ENCODE results near the gene CFAP251. TPM values are rescaled to one million over a fixed set of nuclear protein-coding genes. Genes with fewer than 3 reads are reported as not detected.
"Not testable (repeated sequence)": the region's sequence is repeated elsewhere in the genome, so short reads cannot be mapped to it uniquely, and the experiment has no call there.

CFAP251 gene
- total RNA-seq (10 to 100 TPM in 1 of 2 donors, 1 to 10 TPM in 1; 4.4 to 12.2 TPM), polyA plus RNA-seq (ENCODE audit: insufficient read length in 2 of 2) (1 to 10 TPM; 8.0 to 8.4 TPM)
- long read RNA-seq, donor 1: 0 reads
- long read RNA-seq, donor 2: 0 reads
- long read RNA-seq, donor 3: 0 reads
- long read RNA-seq, donor 4: 0 reads

GRCh38 chr12:121917950-121918678, at the start of gene CFAP251:
Gene CFAP251 (plus strand): TSS chr12:121918592. CDS start chr12:121921306, 2,714 bp downstream.
- peak in 5 of 6 donors; percentile 73 to 98 (median 91) for DNase-seq (ENCODE audit: low read depth in 4 of 6, low spot score in 6 of 6)
- peaks cover 39% of the 10 kb centered on the region for H3K36me3 ChIP-seq (ENCODE audit: control insufficient read depth, insufficient read depth, low read length)
- no peaks in the 10 kb centered on the region for H3K27me3 ChIP-seq (ENCODE audit: control insufficient read depth, insufficient read depth, low read length)
- peak within 1 kb of the TSS; percentile 39 for H3K4me3 ChIP-seq (ENCODE audit: low read depth, low read length)
- H3K27ac ChIP-seq (ENCODE audit: low read depth, low read length): peak within 1 kb of the TSS; percentile 43
- H3K4me1 ChIP-seq (ENCODE audit: control insufficient read depth, insufficient read depth, low read length): peaks cover 19% of the 10 kb centered on the region
- 15% methylated on average over 39 of the region's 41 CpGs for WGBS (ENCODE audit: insufficient coverage)
- no peaks in the 10 kb centered on the region for H3K9me3 ChIP-seq (ENCODE audit: control insufficient read depth, insufficient read depth, low read length)

DNA sequence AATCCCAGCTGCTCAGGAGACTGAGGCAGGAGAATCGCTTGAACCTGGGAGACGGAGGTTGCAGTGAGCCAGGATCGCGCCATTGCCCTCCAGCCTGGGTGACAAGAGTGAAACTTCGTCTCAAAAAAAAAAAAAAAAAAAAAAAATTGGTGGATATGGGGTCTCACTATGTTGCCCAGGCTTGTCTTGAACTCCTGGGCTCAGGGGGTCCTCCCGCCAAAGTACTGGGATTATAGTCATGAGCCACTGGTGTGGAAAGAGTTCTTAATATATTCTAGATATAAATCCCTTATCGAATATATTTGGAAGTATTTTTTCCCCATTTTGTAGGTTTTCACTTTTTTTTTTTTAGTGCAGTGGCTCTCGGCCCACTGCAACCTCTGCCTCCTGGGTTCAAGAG, 49.2 kb upstream of the CFAP251 start:
- not testable (repeated sequence) for H3K27ac ChIP-seq (ENCODE audit: low read depth, low read length); H3K36me3 ChIP-seq (ENCODE audit: control insufficient read depth, insufficient read depth, low read length); H3K4me1 ChIP-seq (ENCODE audit: control insufficient read depth, insufficient read depth, low read length); H3K9me3 ChIP-seq (ENCODE audit: control insufficient read depth, insufficient read depth, low read length); H3K4me3 ChIP-seq (ENCODE audit: low read depth, low read length); DNase-seq (ENCODE audit: low read depth in 4 of 6, low spot score in 6 of 6); H3K27me3 ChIP-seq (ENCODE audit: control insufficient read depth, insufficient read depth, low read length)
- WGBS (ENCODE audit: insufficient coverage): 98% methylated on average over 4 of the region's 8 CpGs

DNA sequence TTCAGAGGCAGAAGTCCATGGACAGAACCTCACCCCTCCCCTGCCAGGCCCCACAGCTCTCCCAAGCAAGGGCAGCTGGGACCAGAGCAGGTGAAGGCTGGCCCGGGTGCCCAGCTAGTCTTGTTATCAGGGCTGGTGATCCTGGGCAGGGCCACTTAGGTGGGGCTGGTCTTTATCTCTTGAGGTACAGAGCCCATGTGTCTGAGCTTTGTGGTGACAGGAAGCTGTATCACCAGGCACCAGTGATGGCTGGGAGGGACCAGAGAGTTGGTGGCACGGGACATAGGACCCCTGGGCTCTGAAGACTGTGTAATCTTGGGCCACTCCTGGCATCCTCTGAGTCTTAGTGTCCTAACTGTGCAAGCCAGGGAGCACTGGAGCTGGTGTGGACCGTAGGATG, 46.9 kb upstream of the CFAP251 start:
- peaks cover 6% of the 10 kb centered on the region for H3K4me1 ChIP-seq (ENCODE audit: control insufficient read depth, insufficient read depth, low read length)
- H3K4me3 ChIP-seq (ENCODE audit: low read depth, low read length): no peak overlapping the region
- WGBS (ENCODE audit: insufficient coverage): 86% methylated on average over 3 of the region's 3 CpGs
- H3K27me3 ChIP-seq (ENCODE audit: control insufficient read depth, insufficient read depth, low read length): no peaks in the 10 kb centered on the region
- H3K36me3 ChIP-seq (ENCODE audit: control insufficient read depth, insufficient read depth, low read length): no peaks in the 10 kb centered on the region
- no peak for DNase-seq (ENCODE audit: low read depth in 4 of 6, low spot score in 6 of 6)
- no peak overlapping the region for H3K27ac ChIP-seq (ENCODE audit: low read depth, low read length)
- H3K9me3 ChIP-seq (ENCODE audit: control insufficient read depth, insufficient read depth, low read length): no peaks in the 10 kb centered on the region

GRCh38 chr12:121872546-121873215, 45.7 kb upstream of the CFAP251 start:
- H3K4me3 ChIP-seq (ENCODE audit: low read depth, low read length): no peak overlapping the region
- H3K27ac ChIP-seq (ENCODE audit: low read depth, low read length): no peak overlapping the region
- H3K27me3 ChIP-seq (ENCODE audit: control insufficient read depth, insufficient read depth, low read length): peaks cover 2% of the 10 kb centered on the region
- H3K9me3 ChIP-seq (ENCODE audit: control insufficient read depth, insufficient read depth, low read length): no peaks in the 10 kb centered on the region
- peaks cover 6% of the 10 kb centered on the region for H3K4me1 ChIP-seq (ENCODE audit: control insufficient read depth, insufficient read depth, low read length)
- H3K36me3 ChIP-seq (ENCODE audit: control insufficient read depth, insufficient read depth, low read length): no peaks in the 10 kb centered on the region
- WGBS (ENCODE audit: insufficient coverage): 17% methylated on average over 1 of the region's 5 CpGs
- DNase-seq (ENCODE audit: low read depth in 4 of 6, low spot score in 6 of 6): peak in 3 of 6 donors; percentile 20 to 79 (median 73)

GRCh38 chr12:121873216-121873569, 45.2 kb upstream of the CFAP251 start:
- H3K9me3 ChIP-seq (ENCODE audit: control insufficient read depth, insufficient read depth, low read length): no peaks in the 10 kb centered on the region
- peaks cover 6% of the 10 kb centered on the region for H3K4me1 ChIP-seq (ENCODE audit: control insufficient read depth, insufficient read depth, low read length)
- no peak overlapping the region for H3K27ac ChIP-seq (ENCODE audit: low read depth, low read length)
- H3K4me3 ChIP-seq (ENCODE audit: low read depth, low read length): no peak overlapping the region
- no peaks in the 10 kb centered on the region for H3K36me3 ChIP-seq (ENCODE audit: control insufficient read depth, insufficient read depth, low read length)
- 96% methylated on average over 6 of the region's 6 CpGs for WGBS (ENCODE audit: insufficient coverage)
- DNase-seq (ENCODE audit: low read depth in 4 of 6, low spot score in 6 of 6): no peak
- peaks cover 2% of the 10 kb centered on the region for H3K27me3 ChIP-seq (ENCODE audit: control insufficient read depth, insufficient read depth, low read length)

DNA sequence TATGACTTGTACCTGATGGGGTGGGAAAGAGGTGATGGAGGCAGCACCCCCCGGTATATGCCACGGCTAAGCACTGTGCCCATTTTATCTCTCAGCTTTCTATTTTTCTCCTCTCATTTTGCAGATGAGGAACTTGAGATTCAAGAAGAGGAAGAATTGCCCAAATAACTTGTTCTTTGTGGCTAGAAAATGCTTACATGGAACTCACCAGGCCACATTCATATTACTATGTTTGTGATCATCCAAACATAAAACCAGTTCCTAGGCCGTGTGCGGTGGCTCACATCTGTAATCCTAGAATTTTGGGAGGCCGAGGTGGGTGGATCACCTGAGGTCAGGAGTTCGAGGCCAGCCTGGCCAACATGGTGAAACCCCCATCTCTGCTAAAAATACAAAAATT, 44.3 kb upstream of the CFAP251 start:
- Histone ChIP-seq H3K27me3 (ENCODE audit: control insufficient read depth, insufficient read depth, low read length) (peaks cover 2% of the 10 kb centered on the region), H3K4me1 (ENCODE audit: control insufficient read depth, insufficient read depth, low read length) (peaks cover 6% of the 10 kb centered on the region), H3K9me3 (ENCODE audit: control insufficient read depth, insufficient read depth, low read length) (no peaks in the 10 kb centered on the region), H3K36me3 (ENCODE audit: control insufficient read depth, insufficient read depth, low read length) (no peaks in the 10 kb centered on the region), H3K27ac (ENCODE audit: low read depth, low read length) (no peak overlapping the region), H3K4me3 (ENCODE audit: low read depth, low read length) (no peak overlapping the region)
- no peak for DNase-seq (ENCODE audit: low read depth in 4 of 6, low spot score in 6 of 6)
- no CpG with 5 or more reads among the region's 6 CpGs for WGBS (ENCODE audit: insufficient coverage)

DNA sequence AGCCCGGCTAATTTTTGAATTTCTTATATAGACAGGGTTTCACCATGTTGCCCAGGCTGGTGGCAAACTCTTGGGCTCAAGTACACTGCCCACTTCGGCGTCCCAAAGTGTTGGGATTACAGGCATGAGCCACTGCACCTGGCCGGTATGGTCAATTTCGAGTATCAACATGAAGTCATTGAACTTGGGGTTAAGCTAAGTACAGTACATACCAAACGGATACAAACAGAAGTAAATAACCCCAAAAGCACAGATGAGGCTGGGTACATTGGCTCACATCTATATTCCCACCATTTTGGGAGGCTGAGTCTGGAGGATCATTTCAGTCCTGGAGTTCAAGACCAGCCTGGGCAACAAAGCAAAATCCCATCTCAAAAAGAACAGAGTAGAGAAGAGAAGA, 42.8 kb upstream of the CFAP251 start:
- 84% methylated on average over 4 of the region's 6 CpGs for WGBS (ENCODE audit: insufficient coverage)
- H3K4me1 ChIP-seq (ENCODE audit: control insufficient read depth, insufficient read depth, low read length): peaks cover 6% of the 10 kb centered on the region
- no peak overlapping the region for H3K4me3 ChIP-seq (ENCODE audit: low read depth, low read length)
- no peaks in the 10 kb centered on the region for H3K9me3 ChIP-seq (ENCODE audit: control insufficient read depth, insufficient read depth, low read length)
- no peaks in the 10 kb centered on the region for H3K36me3 ChIP-seq (ENCODE audit: control insufficient read depth, insufficient read depth, low read length)
- peaks cover 2% of the 10 kb centered on the region for H3K27me3 ChIP-seq (ENCODE audit: control insufficient read depth, insufficient read depth, low read length)
- no peak overlapping the region for H3K27ac ChIP-seq (ENCODE audit: low read depth, low read length)
- DNase-seq (ENCODE audit: low read depth in 4 of 6, low spot score in 6 of 6): no peak

DNA sequence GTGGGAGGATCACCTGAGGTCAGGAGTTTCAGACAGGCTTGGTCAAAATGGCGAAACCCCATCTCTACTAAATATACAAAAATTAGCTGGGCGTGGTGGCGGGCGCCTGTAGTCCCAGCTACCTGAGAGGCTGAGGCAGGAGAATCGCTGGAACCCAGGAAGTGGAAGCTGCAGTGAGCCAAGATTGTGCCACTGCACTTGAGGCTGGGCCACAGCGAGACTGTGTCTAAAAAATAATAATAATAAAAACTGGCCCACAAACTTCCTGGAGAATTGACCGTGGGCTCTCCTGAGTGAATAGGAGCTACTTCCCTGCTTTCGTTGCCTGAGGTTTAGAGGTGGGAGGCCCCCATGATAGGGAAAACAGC, 42.3 kb upstream of the CFAP251 start:
- H3K4me3 ChIP-seq (ENCODE audit: low read depth, low read length); DNase-seq (ENCODE audit: low read depth in 4 of 6, low spot score in 6 of 6); H3K36me3 ChIP-seq (ENCODE audit: control insufficient read depth, insufficient read depth, low read length); H3K27ac ChIP-seq (ENCODE audit: low read depth, low read length); H3K4me1 ChIP-seq (ENCODE audit: control insufficient read depth, insufficient read depth, low read length); H3K27me3 ChIP-seq (ENCODE audit: control insufficient read depth, insufficient read depth, low read length); H3K9me3 ChIP-seq (ENCODE audit: control insufficient read depth, insufficient read depth, low read length): not testable (repeated sequence)
- 95% methylated on average over 6 of the region's 8 CpGs for WGBS (ENCODE audit: insufficient coverage)

- Histone ChIP-seq H3K9me3 (ENCODE audit: control insufficient read depth, insufficient read depth, low read length) (no peaks in the 10 kb centered on the region), H3K27ac (ENCODE audit: low read depth, low read length) (no peak overlapping the region), H3K27me3 (ENCODE audit: control insufficient read depth, insufficient read depth, low read length) (peaks cover 11% of the 10 kb centered on the region), H3K4me1 (ENCODE audit: control insufficient read depth, insufficient read depth, low read length) (no peaks in the 10 kb centered on the region), H3K36me3 (ENCODE audit: control insufficient read depth, insufficient read depth, low read length) (no peaks in the 10 kb centered on the region), H3K4me3 (ENCODE audit: low read depth, low read length) (no peak overlapping the region)
- 42% methylated on average over 2 of the region's 4 CpGs for WGBS (ENCODE audit: insufficient coverage)
- no peak for DNase-seq (ENCODE audit: low read depth in 4 of 6, low spot score in 6 of 6)
Measured at GRCh38 chr12:121883315-121883660, 35.1 kb upstream of the CFAP251 start.

DNA sequence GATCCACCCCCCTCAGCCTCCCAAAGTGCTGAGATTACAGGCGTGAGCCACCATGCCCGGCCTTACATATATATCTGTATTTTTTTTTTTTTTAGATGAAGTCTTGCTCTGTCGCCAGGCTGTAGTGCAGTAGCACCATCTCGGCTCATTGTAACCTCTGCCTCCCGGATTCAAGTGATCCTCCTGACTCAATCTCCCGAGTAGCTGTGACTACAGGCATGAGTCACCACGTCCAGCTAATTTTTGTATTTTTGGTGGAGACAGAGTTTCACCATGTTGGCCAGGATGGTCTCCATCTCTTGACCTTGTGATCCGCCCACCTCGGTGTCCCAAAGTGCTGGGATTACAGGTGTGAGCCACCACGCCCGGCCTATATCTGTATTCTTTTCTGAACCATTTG, 33.3 kb upstream of the CFAP251 start:
- H3K36me3 ChIP-seq (ENCODE audit: control insufficient read depth, insufficient read depth, low read length); H3K4me1 ChIP-seq (ENCODE audit: control insufficient read depth, insufficient read depth, low read length); H3K9me3 ChIP-seq (ENCODE audit: control insufficient read depth, insufficient read depth, low read length); H3K4me3 ChIP-seq (ENCODE audit: low read depth, low read length); DNase-seq (ENCODE audit: low read depth in 4 of 6, low spot score in 6 of 6); H3K27ac ChIP-seq (ENCODE audit: low read depth, low read length): not testable (repeated sequence)
- peaks cover 11% of the 10 kb centered on the region for H3K27me3 ChIP-seq (ENCODE audit: control insufficient read depth, insufficient read depth, low read length)
- 96% methylated on average over 4 of the region's 11 CpGs for WGBS (ENCODE audit: insufficient coverage)
